Measurements from ENCODE around the gene HCRTR1. TPM values are rescaled to one million over a fixed set of nuclear protein-coding genes. Genes with fewer than 3 reads are reported as not detected.
A peak's percentile ranks its signal among the peaks of the same experiment; 100 is the strongest.

The HCRTR1 gene
- total and polyA plus RNA-seq, 2 donors (not counting 1 experiment from before 2014, with no cell fraction given) = not detected

DNA sequence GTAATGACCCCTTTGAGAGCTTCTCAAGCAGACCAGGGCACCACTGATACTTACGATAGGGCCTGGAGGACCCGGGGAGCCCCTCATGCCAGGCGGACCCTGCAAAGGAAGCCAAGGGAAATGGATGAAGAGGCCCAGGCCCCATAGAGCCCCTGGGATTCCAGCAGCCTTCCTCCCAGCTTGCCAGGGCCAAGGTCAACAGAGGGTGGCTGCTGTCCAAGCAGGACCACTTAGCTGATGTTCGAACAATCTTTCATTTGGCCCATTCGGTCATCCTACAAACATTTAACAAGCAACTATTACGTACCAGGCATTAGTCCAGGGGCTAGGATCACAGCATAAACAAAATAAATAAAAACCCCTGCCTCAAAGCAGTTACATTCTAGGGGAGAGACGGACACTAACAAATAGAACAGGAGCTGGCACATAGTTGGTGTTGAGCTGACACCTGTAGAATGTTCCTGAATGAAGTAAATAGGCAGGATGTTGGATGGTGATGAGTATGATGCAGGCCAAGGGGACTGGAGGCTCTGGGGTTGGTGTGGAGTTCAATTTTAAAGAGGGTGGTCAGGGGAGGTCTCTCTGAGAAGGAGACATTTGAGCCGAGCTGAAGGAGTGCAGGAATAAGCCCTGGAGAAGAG, 54.2 kb downstream of the HCRTR1 start:
- peaks cover 11% of the 10 kb centered on the region for H3K4me1 ChIP-seq (ENCODE audit: control insufficient read depth, extremely low read depth, insufficient read depth, low read length)
- H3K36me3 ChIP-seq (ENCODE audit: control insufficient read depth, insufficient read depth, low read length) = peaks cover 22% of the 10 kb centered on the region
- no peak overlapping the region for H3K4me2 ChIP-seq (ENCODE audit: extremely low read depth, insufficient read depth, low read length)
- TF ChIP-seq CTCF (conservative IDR thresholded peaks at IDR 0.05 in 1 of 2, IDR thresholded peaks at IDR 0.05 in 1 of 2; ENCODE audit: low read depth in 1 of 2, low read length in 2 of 2) (no peak), EZH2 (IDR thresholded peaks at IDR 0.05; ENCODE audit: low read length, missing control alignments) (no peak)
- no peaks in the 10 kb centered on the region for H3K27me3 ChIP-seq (ENCODE audit: control insufficient read depth, insufficient read depth, low read length)
- DNase-seq (ENCODE audit: low read depth in 2 of 2) = peak in 1 of 2 donors; percentile 31
- no peaks in the 10 kb centered on the region for H3K79me2 ChIP-seq (ENCODE audit: control insufficient read depth, insufficient read depth, low read length)
- no peak overlapping the region for H3K27ac ChIP-seq (ENCODE audit: insufficient read depth, low read length)
- no peak overlapping the region for H2AFZ ChIP-seq (ENCODE audit: low read length)
- no peak overlapping the region for H3K4me3 ChIP-seq (replicated peaks in 1 of 4; ENCODE audit: control extremely low read depth in 1 of 4, insufficient read depth in 1 of 4, low read depth in 3 of 4, low read length in 4 of 4)
- H3K9me3 ChIP-seq (ENCODE audit: control insufficient read depth, insufficient read depth, low read depth, low read length) = no peaks in the 10 kb centered on the region
- no peak overlapping the region for H3K9ac ChIP-seq (ENCODE audit: insufficient read depth, low read length)
- H4K20me1 ChIP-seq (ENCODE audit: control insufficient read depth, extremely low read depth, insufficient read depth, low read length) = no peaks in the 10 kb centered on the region

GRCh38 chr1:31672986-31673385, 55.5 kb downstream of the HCRTR1 start:
- Histone ChIP-seq H3K4me1 (ENCODE audit: control insufficient read depth, extremely low read depth, insufficient read depth, low read length) (peaks cover 9% of the 10 kb centered on the region), H3K9ac (ENCODE audit: insufficient read depth, low read length) (no peak overlapping the region)

DNA sequence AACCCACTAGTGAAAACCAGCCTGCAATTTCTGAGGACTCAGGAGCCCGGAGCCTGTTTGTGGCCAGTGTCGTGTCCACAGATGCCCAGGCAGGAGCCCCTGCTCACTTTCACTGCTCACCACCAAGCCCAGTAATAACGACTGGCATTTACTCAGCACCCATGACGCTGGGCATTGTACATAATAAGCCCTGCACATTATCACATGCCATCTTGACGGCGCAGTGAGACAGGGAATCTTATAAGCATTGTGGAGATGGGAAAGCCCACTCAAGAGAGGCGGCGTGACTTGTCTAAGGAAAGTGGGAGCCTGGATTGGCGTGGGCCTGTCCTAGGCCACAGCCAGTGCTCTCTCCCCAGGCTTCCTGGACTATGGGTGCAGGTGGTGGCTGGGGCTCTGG, 55.9 kb downstream of the HCRTR1 start:
- TF ChIP-seq CTCF (conservative IDR thresholded peaks at IDR 0.05 in 1 of 2, IDR thresholded peaks at IDR 0.05 in 1 of 2; ENCODE audit: low read depth in 1 of 2, low read length in 2 of 2) = no peak
- TF ChIP-seq EZH2 (IDR thresholded peaks at IDR 0.05; ENCODE audit: low read length, missing control alignments) = no peak
- Histone ChIP-seq H3K36me3 (ENCODE audit: control insufficient read depth, insufficient read depth, low read length) (peaks cover 18% of the 10 kb centered on the region), H3K4me1 (ENCODE audit: control insufficient read depth, extremely low read depth, insufficient read depth, low read length) (peaks cover 9% of the 10 kb centered on the region), H3K27me3 (ENCODE audit: control insufficient read depth, insufficient read depth, low read length) (no peaks in the 10 kb centered on the region), H4K20me1 (ENCODE audit: control insufficient read depth, extremely low read depth, insufficient read depth, low read length) (no peaks in the 10 kb centered on the region), H3K27ac (ENCODE audit: insufficient read depth, low read length) (no peak overlapping the region), H3K4me3 (replicated peaks in 1 of 4; ENCODE audit: control extremely low read depth in 1 of 4, insufficient read depth in 1 of 4, low read depth in 3 of 4, low read length in 4 of 4) (no peak overlapping the region), H2AFZ (ENCODE audit: low read length) (no peak overlapping the region), H3K9me3 (ENCODE audit: control insufficient read depth, insufficient read depth, low read depth, low read length) (no peaks in the 10 kb centered on the region), H3K4me2 (ENCODE audit: extremely low read depth, insufficient read depth, low read length) (no peak overlapping the region), H3K9ac (ENCODE audit: insufficient read depth, low read length) (no peak overlapping the region), H3K79me2 (ENCODE audit: control insufficient read depth, insufficient read depth, low read length) (no peaks in the 10 kb centered on the region)
- no peak for DNase-seq (ENCODE audit: low read depth in 2 of 2)

More at GRCh38 chr1:31672986-31673385, 55.5 kb downstream of the HCRTR1 start:
- Histone ChIP-seq H3K27me3 (ENCODE audit: control insufficient read depth, insufficient read depth, low read length) (no peaks in the 10 kb centered on the region), H3K27ac (ENCODE audit: insufficient read depth, low read length) (no peak overlapping the region), H3K4me3 (replicated peaks in 1 of 4; ENCODE audit: control extremely low read depth in 1 of 4, insufficient read depth in 1 of 4, low read depth in 3 of 4, low read length in 4 of 4) (no peak overlapping the region), H2AFZ (ENCODE audit: low read length) (no peak overlapping the region), H4K20me1 (ENCODE audit: control insufficient read depth, extremely low read depth, insufficient read depth, low read length) (no peaks in the 10 kb centered on the region), H3K9me3 (ENCODE audit: control insufficient read depth, insufficient read depth, low read depth, low read length) (no peaks in the 10 kb centered on the region), H3K36me3 (ENCODE audit: control insufficient read depth, insufficient read depth, low read length) (peaks cover 19% of the 10 kb centered on the region), H3K79me2 (ENCODE audit: control insufficient read depth, insufficient read depth, low read length) (no peaks in the 10 kb centered on the region), H3K4me2 (ENCODE audit: extremely low read depth, insufficient read depth, low read length) (no peak overlapping the region)
- TF ChIP-seq EZH2 (IDR thresholded peaks at IDR 0.05; ENCODE audit: low read length, missing control alignments) (no peak), CTCF (conservative IDR thresholded peaks at IDR 0.05 in 1 of 2, IDR thresholded peaks at IDR 0.05 in 1 of 2; ENCODE audit: low read depth in 1 of 2, low read length in 2 of 2) (no peak)
- no peak for DNase-seq (ENCODE audit: low read depth in 2 of 2)

Measured in fibroblast of lung (primary cell).